HEK293 (cell line): ENCODE data around the gene SIRT7.

ENCODE experiments used
- CTCF ChIA-PET: fragments of 350-600 bp; formaldehyde crosslinking; extraction: SDS; loops from one replicate; lab custom pipeline; 2021; ENCODE audit warnings: antibody characterized with exemption; lab: Yijun Ruan, JAX
- POLR2A ChIA-PET: fragments of 300-600 bp; formaldehyde crosslinking; extraction: SDS; loops from one replicate; lab custom pipeline; 2020; ENCODE audit warnings: antibody characterized with exemption, inconsistent platforms; lab: Yijun Ruan, JAX
- H3K27ac ChIP-seq: fragments of 200-500 bp; sonication (Bioruptor generic); 2 replicates; pipeline ENCODE4 v1.5.1; 2014; ENCODE audit warnings: low read depth, low read length, control low read depth, inconsistent platforms; ENCODE audit errors: extremely low read depth
- H3K36me3 ChIP-seq, 2 experiments: fragments of 200-500 bp in 1 of 2; sonication (Bioruptor generic) in 1 of 2; 1 replicate in 1 of 2; 2 replicates in 1 of 2; pipeline ENCODE4 v1.5.1; 2014 to 2017; ENCODE audit warnings: inconsistent platforms in 2 of 2, low read length in 2 of 2; ENCODE audit not compliant: control insufficient read depth in 2 of 2, insufficient read depth in 1 of 2
- H3K4me1 ChIP-seq: fragments of 200-500 bp; sonication (Bioruptor generic); 2 replicates; pipeline ENCODE4 v1.5.1; 2014; ENCODE audit warnings: mild to moderate bottlenecking, low read length, inconsistent platforms; ENCODE audit not compliant: control insufficient read depth, insufficient read depth
- H3K4me3 ChIP-seq: 2 replicates; pipeline ENCODE4 v1.5.1; 2011; ENCODE audit warnings: low read depth, mild to moderate bottlenecking, control low read depth, low read length, moderate library complexity
- H3K9me3 ChIP-seq: fragments of 200-500 bp; sonication (Bioruptor generic); 2 replicates; pipeline ENCODE4 v1.5.1; 2014; ENCODE audit warnings: low read depth, low read length, inconsistent platforms; ENCODE audit not compliant: control insufficient read depth, insufficient read depth
- GLIS1 ChIP-seq: fragments of 450-650 bp; formaldehyde crosslinking; IDR thresholded peaks from 2 replicates; pipeline ENCODE4 v1.5.1; 2016; ENCODE audit warnings: missing biosample characterization, missing genetic modification characterization
- HOXA7 ChIP-seq: sonication (generic); formaldehyde crosslinking; IDR thresholded peaks from 2 replicates; pipeline ENCODE4 v1.8.1; 2022; ENCODE audit warnings: missing genetic modification reagents, borderline replicate concordance
- HOXD13 ChIP-seq: sonication (generic); formaldehyde crosslinking; IDR thresholded peaks from 2 replicates; pipeline ENCODE4 v1.8.0; 2022; ENCODE audit warnings: missing genetic modification reagents, borderline replicate concordance
- KLF17 ChIP-seq: fragments of 450-650 bp; formaldehyde crosslinking; IDR thresholded peaks from 2 replicates; pipeline ENCODE4 v1.5.1; 2016; ENCODE audit warnings: missing biosample characterization, missing genetic modification characterization
- KLF7 ChIP-seq: fragments of 450-650 bp; formaldehyde crosslinking; IDR thresholded peaks from 2 replicates; pipeline ENCODE4 v1.5.1; 2016; ENCODE audit warnings: missing biosample characterization, missing genetic modification characterization, borderline replicate concordance
- PATZ1 ChIP-seq: fragments of 450-650 bp; formaldehyde crosslinking; IDR thresholded peaks from 2 replicates; pipeline ENCODE4 v1.5.1; 2016; ENCODE audit warnings: missing biosample characterization, missing genetic modification characterization
- PRDM10 ChIP-seq: fragments of 450-650 bp; formaldehyde crosslinking; IDR thresholded peaks from 2 replicates; pipeline ENCODE4 v1.5.1; 2016; ENCODE audit warnings: missing biosample characterization, missing genetic modification characterization
- SP2 ChIP-seq: fragments of 450-650 bp; formaldehyde crosslinking; IDR thresholded peaks from 2 replicates; pipeline ENCODE4 v1.5.1; 2016; ENCODE audit warnings: missing biosample characterization, missing genetic modification characterization
- WT1 ChIP-seq: fragments of 450-650 bp; formaldehyde crosslinking; IDR thresholded peaks from 2 replicates; pipeline ENCODE4 v1.5.1; 2016; ENCODE audit warnings: missing biosample characterization, missing genetic modification characterization
- ZBTB1 ChIP-seq: fragments of 450-650 bp; formaldehyde crosslinking; IDR thresholded peaks from 2 replicates; pipeline ENCODE4 v1.5.1; 2016; ENCODE audit warnings: missing biosample characterization, missing genetic modification characterization
- ZBTB6 ChIP-seq: fragments of 450-650 bp; formaldehyde crosslinking; IDR thresholded peaks from 2 replicates; pipeline ENCODE4 v1.5.1; 2017; ENCODE audit warnings: missing biosample characterization, missing genetic modification characterization
- ZFP69B ChIP-seq: fragments of 450-650 bp; formaldehyde crosslinking; IDR thresholded peaks from 2 replicates; pipeline ENCODE4 v1.5.1; 2016; ENCODE audit warnings: missing biosample characterization, missing genetic modification characterization
- ZIC2 ChIP-seq: fragments of 450-650 bp; formaldehyde crosslinking; IDR thresholded peaks from 2 replicates; pipeline ENCODE4 v1.5.1; 2016; ENCODE audit warnings: missing biosample characterization, missing genetic modification characterization
- ZNF266 ChIP-seq: fragments of 450-650 bp; formaldehyde crosslinking; IDR thresholded peaks from 2 replicates; pipeline ENCODE4 v1.5.1; 2016; ENCODE audit warnings: missing biosample characterization, missing genetic modification characterization, low read depth
- ZNF335 ChIP-seq: fragments of 450-650 bp; formaldehyde crosslinking; conservative IDR thresholded peaks from 2 replicates; pipeline ENCODE4 v1.5.1; 2016; ENCODE audit warnings: missing biosample characterization, missing genetic modification characterization
- ZNF341 ChIP-seq: fragments of 450-650 bp; formaldehyde crosslinking; IDR thresholded peaks from 2 replicates; pipeline ENCODE4; 2016; ENCODE audit warnings: low read depth, missing biosample characterization, missing genetic modification characterization
- ZNF362 ChIP-seq: fragments of 450-650 bp; formaldehyde crosslinking; IDR thresholded peaks from 2 replicates; pipeline ENCODE4 v1.5.1; 2016; ENCODE audit warnings: missing biosample characterization, missing genetic modification characterization
- ZNF366 ChIP-seq: fragments of 450-650 bp; formaldehyde crosslinking; conservative IDR thresholded peaks from 2 replicates; pipeline ENCODE4 v1.5.1; 2016; ENCODE audit warnings: missing biosample characterization, missing genetic modification characterization
- ZNF416 ChIP-seq: fragments of 450-650 bp; formaldehyde crosslinking; IDR thresholded peaks from 2 replicates; pipeline ENCODE4 v1.5.1; 2016; ENCODE audit warnings: missing biosample characterization, missing genetic modification characterization
- ZNF544 ChIP-seq: fragments of 450-650 bp; formaldehyde crosslinking; IDR thresholded peaks from 2 replicates; pipeline ENCODE4 v1.5.0; 2017; ENCODE audit warnings: missing biosample characterization, missing genetic modification characterization
- ZNF549 ChIP-seq: fragments of 450-650 bp; IDR thresholded peaks from 2 replicates; pipeline ENCODE4 v1.5.1; 2018; ENCODE audit warnings: missing biosample characterization, missing genetic modification characterization, mild to moderate bottlenecking, inconsistent platforms, moderate library complexity
- ZNF600 ChIP-seq: fragments of 450-650 bp; formaldehyde crosslinking; IDR thresholded peaks from 2 replicates; pipeline ENCODE4 v1.5.1; 2016; ENCODE audit warnings: missing biosample characterization, missing genetic modification characterization
- ZNF624 ChIP-seq: fragments of 450-650 bp; formaldehyde crosslinking; IDR thresholded peaks from 2 replicates; pipeline ENCODE4 v1.5.1; 2017; ENCODE audit warnings: missing biosample characterization, missing genetic modification characterization
- ZNF677 ChIP-seq: fragments of 450-650 bp; IDR thresholded peaks from 2 replicates; pipeline ENCODE4 v1.5.0; 2018; ENCODE audit warnings: missing biosample characterization, mild to moderate bottlenecking, missing genetic modification characterization, moderate library complexity
- ZNF707 ChIP-seq: fragments of 450-650 bp; formaldehyde crosslinking; IDR thresholded peaks from 2 replicates; pipeline ENCODE4 v1.5.1; 2016; ENCODE audit warnings: missing biosample characterization, missing genetic modification characterization
- ZNF76 ChIP-seq: fragments of 450-650 bp; formaldehyde crosslinking; IDR thresholded peaks from 2 replicates; pipeline ENCODE4; 2016; ENCODE audit warnings: low read depth, missing biosample characterization, missing genetic modification characterization, borderline replicate concordance
- ZNF830 ChIP-seq: fragments of 450-650 bp; IDR thresholded peaks from 2 replicates; pipeline ENCODE4 v1.5.0; 2018; ENCODE audit warnings: missing biosample characterization, missing genetic modification characterization, low read depth, mild to moderate bottlenecking, moderate library complexity
- ZSCAN16 ChIP-seq: fragments of 450-650 bp; formaldehyde crosslinking; IDR thresholded peaks from 2 replicates; pipeline ENCODE4 v1.5.1; 2016; ENCODE audit warnings: missing biosample characterization, missing genetic modification characterization

Gene SIRT7

GRCh38 chr17:81929253-81930141 lies 11.5 kb upstream of the SIRT7 start:
- Histone ChIP-seq H3K4me3 (no peak overlapping the region), H3K36me3 (peaks cover 0 to 6% of the 10 kb centered on the region in 2 experiments; a peak in 1 of 3 replicates), H3K27ac (no peak overlapping the region), H3K9me3 (no peaks in the 10 kb centered on the region), H3K4me1 (peaks cover 3% of the 10 kb centered on the region; the same call in 1 of the 2 replicates)
- POLR2A ChIA-PET: interaction anchor here (0.6 to 1.7 kb wide), 4 partner anchors 12 to 100 kb away, joined by 3 to 5 read pairs (median 4); no protein-coding TSS in a partner anchor
- CTCF ChIA-PET: interaction anchor here (0.7 to 1.8 kb wide), 2 partner anchors 14 to 1792 kb away, joined by 3 to 11 read pairs; no protein-coding TSS in a partner anchor
- peak; percentile 69 for TF ChIP-seq WT1 (tag by site-specific recombination)
- TF ChIP-seq ZNF335 (tag by site-specific recombination): peak; percentile 35; the same call in 1 of the 2 replicates
- no peak for TF ChIP-seq ZSCAN16 (tag by site-specific recombination)
- peak; percentile 73 for TF ChIP-seq ZNF341 (tag by site-specific recombination)
- peak; percentile 57 for TF ChIP-seq ZIC2 (tag by site-specific recombination)
- no peak for TF ChIP-seq KLF17 (tag by site-specific recombination)
- TF ChIP-seq PRDM10 (tag by site-specific recombination): peak; percentile 52; the same call in 1 of the 2 replicates
- TF ChIP-seq HOXA7 (CRISPR knock-in tag): no peak
- no peak for TF ChIP-seq ZNF677 (tag by site-specific recombination)
- peak; percentile 33 for TF ChIP-seq SP2 (tag by site-specific recombination)
- no peak for TF ChIP-seq ZNF362 (tag by site-specific recombination)
- 0 out of 2 replicates have a peak, but pooled peaks have one; percentile 42 for TF ChIP-seq ZBTB6 (tag by site-specific recombination)
- no peak for TF ChIP-seq ZNF266 (tag by site-specific recombination)
- no peak for TF ChIP-seq ZNF624 (tag by site-specific recombination)
- no peak for TF ChIP-seq PATZ1
- no peak for TF ChIP-seq ZFP69B (tag by site-specific recombination)
- no peak for TF ChIP-seq ZNF544 (tag by site-specific recombination)
- TF ChIP-seq HOXD13: no peak
- no peak for TF ChIP-seq ZNF707 (tag by site-specific recombination)
- TF ChIP-seq GLIS1: peak; percentile 32
- TF ChIP-seq ZNF549 (tag by site-specific recombination): no peak
- no peak for TF ChIP-seq ZNF600 (tag by site-specific recombination)
- no peak for TF ChIP-seq KLF7 (tag by site-specific recombination)
- TF ChIP-seq ZBTB1 (tag by site-specific recombination): no peak
- TF ChIP-seq ZNF366 (tag by site-specific recombination): no peak
- no peak for TF ChIP-seq ZNF830 (tag by site-specific recombination)
- TF ChIP-seq ZNF416 (tag by site-specific recombination): no peak
- TF ChIP-seq ZNF76 (tag by site-specific recombination): no peak
